CD14-positive monocyte (primary cell): Measurements from ENCODE around the gene KHNYN. TPM values are rescaled to one million over a fixed set of nuclear protein-coding genes. Genes with fewer than 3 reads are reported as not detected.
A peak's percentile ranks its signal among the peaks of the same experiment; 100 is the strongest.

Experiments
- DNase-seq, 3 donors: peaks; one replicate each; pipeline ENCODE4 v3.0.0-alpha.2; 2011 to 2022
- H2AFZ ChIP-seq: 2 replicates; pipeline ENCODE4 v1.6.0; 2012; ENCODE audit warnings: mild to moderate bottlenecking, low read depth, low read length, inconsistent platforms; ENCODE audit not compliant: insufficient read depth, poor library complexity, severe bottlenecking
- H3K27ac ChIP-seq, 2 donors: 1 replicate in 1 of 2; 2 replicates in 1 of 2; pipeline ENCODE4 v1.5.1; 2012 to 2013; ENCODE audit warnings: low read length in 2 of 2, control low read depth in 1 of 2, inconsistent platforms in 1 of 2, low read depth in 1 of 2, mild to moderate bottlenecking in 1 of 2
- H3K27me3 ChIP-seq, 2 donors: one replicate each; pipeline versions ENCODE4 v1.6.0 to v1.6.1; 2011 to 2013; ENCODE audit warnings: low read length in 2 of 2; ENCODE audit not compliant: control insufficient read depth in 2 of 2, insufficient read depth in 2 of 2
- H3K36me3 ChIP-seq, 2 donors: replicated peaks in 1 of 2; 1 replicate in 1 of 2; 2 replicates in 1 of 2; pipeline versions ENCODE4 v1.5.1 to v1.6.1; 2012 to 2013; ENCODE audit warnings: low read length in 2 of 2, control low read depth in 1 of 2, inconsistent platforms in 1 of 2, mild to moderate bottlenecking in 1 of 2; ENCODE audit not compliant: insufficient read depth in 2 of 2, control insufficient read depth in 1 of 2
- H3K4me1 ChIP-seq, 2 donors: 1 replicate in 1 of 2; 2 replicates in 1 of 2; pipeline versions ENCODE4 v1.5.1 to v1.6.1; 2012 to 2013; ENCODE audit warnings: low read length in 2 of 2, control low read depth in 1 of 2, inconsistent platforms in 1 of 2, mild to moderate bottlenecking in 1 of 2, moderate library complexity in 1 of 2; ENCODE audit not compliant: insufficient read depth in 2 of 2, control insufficient read depth in 1 of 2
- H3K4me2 ChIP-seq: replicated peaks from 2 replicates; pipeline ENCODE3; 2012; ENCODE audit warnings: low read length, moderate library complexity, mild to moderate bottlenecking; ENCODE audit not compliant: poor library complexity, severe bottlenecking; ENCODE audit errors: extremely low read depth
- H3K4me3 ChIP-seq, 3 experiments: fragments of 200-600 bp in 1 of 3; sonication (generic) in 1 of 3; replicated peaks in 1 of 3; 1 replicate in 2 of 3; 2 replicates in 1 of 3; pipeline ENCODE4 v1.5.1; 2011 to 2013; ENCODE audit warnings: low read length in 3 of 3, mild to moderate bottlenecking in 3 of 3, control low read depth in 2 of 3, low read depth in 2 of 3, inconsistent platforms in 1 of 3, moderate library complexity in 1 of 3
- H3K79me2 ChIP-seq: 2 replicates; pipeline ENCODE4 v1.6.0; 2012; ENCODE audit warnings: mild to moderate bottlenecking, control low read depth, inconsistent platforms, low read length, moderate library complexity; ENCODE audit not compliant: insufficient read depth
- H3K9ac ChIP-seq: 2 replicates; pipeline ENCODE4 v1.6.0; 2017; ENCODE audit warnings: low read length, mild to moderate bottlenecking; ENCODE audit not compliant: insufficient read depth, poor library complexity, severe bottlenecking
- H3K9me3 ChIP-seq, 2 donors: replicated peaks in 1 of 2; 1 replicate in 1 of 2; 2 replicates in 1 of 2; pipeline versions ENCODE4 v1.5.1 to v1.6.1; 2012 to 2013; ENCODE audit warnings: low read length in 2 of 2, control low read depth in 1 of 2; ENCODE audit not compliant: control insufficient read depth in 1 of 2, insufficient read depth in 1 of 2
- H4K20me1 ChIP-seq: 2 replicates; pipeline ENCODE4 v1.6.0; 2012; ENCODE audit warnings: mild to moderate bottlenecking, low read length, control low read depth, moderate library complexity; ENCODE audit not compliant: insufficient read depth
- H3K27ac Mint-ChIP-seq, 7 donors: one replicate each; pipeline ENCODE4 v1.8.0; 2020; ENCODE audit warnings: mild to moderate bottlenecking in 7 of 7, mixed read lengths in 7 of 7, moderate library complexity in 6 of 7, inconsistent platforms in 2 of 7
- H3K27me3 Mint-ChIP-seq, 3 donors: one replicate each; pipeline ENCODE4 v1.8.0; 2021 to 2022; ENCODE audit warnings: low read depth in 3 of 3, mild to moderate bottlenecking in 3 of 3, mixed read lengths in 3 of 3, moderate library complexity in 3 of 3, inconsistent platforms in 1 of 3
- H3K36me3 Mint-ChIP-seq, 2 donors: one replicate each; pipeline ENCODE4 v1.8.0; 2020; ENCODE audit warnings: mixed read lengths in 2 of 2, inconsistent platforms in 1 of 2, mild to moderate bottlenecking in 1 of 2
- H3K4me1 Mint-ChIP-seq: one replicate; pipeline ENCODE4 v1.8.0; 2020; ENCODE audit warnings: mild to moderate bottlenecking, mixed read lengths
- H3K4me3 Mint-ChIP-seq, 2 donors: one replicate each; pipeline ENCODE4 v1.8.0; 2020; ENCODE audit warnings: mild to moderate bottlenecking in 2 of 2, mixed read lengths in 2 of 2, moderate library complexity in 1 of 2
- H3K9me3 Mint-ChIP-seq, 7 donors: one replicate each; pipeline ENCODE4 v1.8.0; 2020 to 2022; ENCODE audit warnings: mixed read lengths in 7 of 7, mild to moderate bottlenecking in 6 of 7, moderate library complexity in 6 of 7, inconsistent platforms in 2 of 7
- CTCF ChIP-seq: fragments of 200-600 bp; IDR thresholded peaks from one replicate; pipeline ENCODE4 v1.8.0; 2022; ENCODE audit warnings: antibody characterized with exemption, mild to moderate bottlenecking
- WGBS: methylation state at CpG from one replicate; pipeline ENCODE4 v1.1.5; 2013; ENCODE audit warnings: missing lambda C conversion rate; ENCODE audit not compliant: insufficient coverage; 5-methylcytosine and 5-hydroxymethylcytosine counted together
- intact Hi-C, 2 donors: fragments of 100-400 bp; cut with micrococcal nuclease; formaldehyde crosslinking; loops; one replicate each; pipeline versions ENCODE4 v1.15.0 to v1.15.1; 2023
- polyA plus RNA-seq, 3 donors: library from polyadenylated mRNA; depleted of rRNA in 1 of 3; unstranded in 2 of 3; stranded (reverse) in 1 of 3; fragments of 300-500 nt in 2 of 3; fragments of >200 nt in 1 of 3; fragmentation: Illumina TruSeq in 2 of 3; gene quantifications; 1 replicate in 2 of 3; 2 replicates in 1 of 3; pipeline ENCODE4 v1.2.3, GENCODE V29; 2012 to 2021

Gene KHNYN
- polyA plus RNA-seq, 3 donors = 12.4 to 39.8 (median 16.0) TPM

- H3K4me3 Mint-ChIP-seq = no peak overlapping the region
- Histone ChIP-seq H3K27ac (peak overlapping the region in 1 of 2 donors; percentile 1), H3K79me2 (no peaks in the 10 kb centered on the region), H4K20me1 (no peaks in the 10 kb centered on the region), H3K9ac (no peak overlapping the region), H3K27me3 (no peaks in the 10 kb centered on the region), H3K36me3 (no peaks in the 10 kb centered on the region), H3K9me3 (peaks cover 0 to 2% of the 10 kb centered on the region in 2 donors), H2AFZ (peak overlapping the region; percentile 36), H3K4me1 (peaks cover 9 to 30% of the 10 kb centered on the region in 2 donors), H3K4me2 (no peak overlapping the region), H3K4me3 (no peak overlapping the region)
- H3K9me3 Mint-ChIP-seq = peaks cover 0 to 5% (median 2%) of the 10 kb centered on the region in 7 donors
- peaks cover 0 to 2% (median 1%) of the 10 kb centered on the region in 3 donors for H3K27me3 Mint-ChIP-seq
- peak overlapping the region in 1 of 7 donors; percentile 1 for H3K27ac Mint-ChIP-seq
- no peaks in the 10 kb centered on the region for H3K36me3 Mint-ChIP-seq
- no peak for TF ChIP-seq CTCF
- H3K4me1 Mint-ChIP-seq = peaks cover 27% of the 10 kb centered on the region
- DNase-seq = peak in 1 of 3 donors; percentile 5
- intact Hi-C loops = no loop called here
- WGBS = no CpG with 5 or more reads among the region's 4 CpGs
Measured at GRCh38 chr14:24483604-24484252, 54.0 kb downstream of the KHNYN start.

Other genes starting within 250 kb of the KHNYN start
- gene IPO4, start 241.1 kb upstream of the KHNYN start, polyA plus RNA-seq = 10 to 100 TPM in 1 of 3 donors, 1 to 10 TPM in 2; 4.1 to 14.2 (median 4.3) TPM
- 10 to 100 TPM; 14.6 to 56.0 (median 51.1) TPM for gene TM9SF1, start 234.5 kb upstream of the KHNYN start, polyA plus RNA-seq
- gene TSSK4, start 224.3 kb upstream of the KHNYN start, polyA plus RNA-seq = under 1 TPM in 2 of 3 donors, not detected in 1; 0.07 to 0.13 TPM
- gene CHMP4A, start 216.5 kb upstream of the KHNYN start, polyA plus RNA-seq = 100 to 1,000 TPM in 2 of 3 donors, 10 to 100 TPM in 1; 99.0 to 128 (median 102) TPM
- 10 to 100 TPM; 17.5 to 49.6 (median 37.5) TPM for gene MDP1, start 213.9 kb upstream of the KHNYN start, polyA plus RNA-seq
- 100 to 1,000 TPM; 164 to 335 (median 306) TPM for gene NEDD8, start 197.6 kb upstream of the KHNYN start, polyA plus RNA-seq
- 10 to 100 TPM; 84.4 to 84.7 (median 84.5) TPM for gene GMPR2, start 197.0 kb upstream of the KHNYN start, polyA plus RNA-seq
- 100 to 1,000 TPM in 2 of 3 donors, 10 to 100 TPM in 1; 63.6 to 151 (median 137) TPM for gene TINF2, start 187.3 kb upstream of the KHNYN start, polyA plus RNA-seq
- gene TGM1, start 166.8 kb upstream of the KHNYN start, polyA plus RNA-seq = 1 to 10 TPM in 1 of 3 donors, not detected in 2; 7.8 TPM
- gene RABGGTA, start 158.4 kb upstream of the KHNYN start, polyA plus RNA-seq = 100 to 1,000 TPM in 1 of 3 donors, 10 to 100 TPM in 2; 34.5 to 125 (median 35.4) TPM
- gene DHRS1, start 130.2 kb upstream of the KHNYN start, polyA plus RNA-seq = 10 to 100 TPM; 31.6 to 49.4 (median 48.8) TPM
- 10 to 100 TPM in 1 of 3 donors, 1 to 10 TPM in 2; 1.2 to 16.6 (median 1.3) TPM for gene NOP9, start 130.1 kb upstream of the KHNYN start, polyA plus RNA-seq
- 100 to 1,000 TPM in 1 of 3 donors, 10 to 100 TPM in 2; 36.4 to 126 (median 63.8) TPM for gene CIDEB, start 122.0 kb upstream of the KHNYN start, polyA plus RNA-seq
- 10 to 100 TPM in 1 of 3 donors, 1 to 10 TPM in 2; 2.7 to 25.1 (median 2.9) TPM for gene LTB4R2, start 119.8 kb upstream of the KHNYN start, polyA plus RNA-seq
- 10 to 100 TPM; 51.5 to 98.5 (median 87.3) TPM for gene LTB4R, start 118.5 kb upstream of the KHNYN start, polyA plus RNA-seq
- gene ADCY4, start 94.9 kb upstream of the KHNYN start, polyA plus RNA-seq = 10 to 100 TPM in 1 of 3 donors, under 1 TPM in 2; 0.69 to 11.9 (median 0.70) TPM
- 10 to 100 TPM; 11.7 to 69.6 (median 11.8) TPM for gene RIPK3, start 90.0 kb upstream of the KHNYN start, polyA plus RNA-seq
- not detected for gene NFATC4, start 61.8 kb upstream of the KHNYN start, polyA plus RNA-seq
- gene NYNRIN, start 31.0 kb upstream of the KHNYN start, polyA plus RNA-seq = under 1 TPM; 0.18 to 0.84 (median 0.40) TPM
- 1 to 10 TPM in 1 of 3 donors, under 1 TPM in 1, not detected in 1; 0.07 to 1.1 TPM for gene CBLN3, start 286 bp upstream of the KHNYN start, polyA plus RNA-seq
- 100 to 1,000 TPM in 1 of 3 donors, 10 to 100 TPM in 2; 37.3 to 110 (median 39.2) TPM for gene SDR39U1, start 12.8 kb downstream of the KHNYN start, polyA plus RNA-seq
- gene CMA1, start 78.3 kb downstream of the KHNYN start, polyA plus RNA-seq = not detected
- gene CTSG, start 146.3 kb downstream of the KHNYN start, polyA plus RNA-seq = under 1 TPM; 0.16 to 0.89 (median 0.40) TPM
- gene GZMH, start 179.7 kb downstream of the KHNYN start, polyA plus RNA-seq = 1 to 10 TPM in 1 of 3 donors, under 1 TPM in 2; 0.15 to 1.6 (median 0.94) TPM
- gene GZMB, start 204.2 kb downstream of the KHNYN start, polyA plus RNA-seq = 1 to 10 TPM in 2 of 3 donors, not detected in 1; 1.0 to 1.3 TPM